Stomach (tissue), 4 donors: ENCODE results near the gene PPP4R2.

Experiments used
- CTCF ChIP-seq, 7 experiments: fragments of 450-650 bp in 4 of 7; fragments of 200-600 bp in 3 of 7; sonication (generic) in 3 of 7; IDR thresholded peaks; one replicate each; pipeline ENCODE4 v1.5.1; 2016 to 2019; ENCODE audit warnings: antibody characterized with exemption in 7 of 7, control low read depth in 2 of 7, mild to moderate bottlenecking in 1 of 7
- EP300 ChIP-seq: sonication (generic); formaldehyde crosslinking; IDR thresholded peaks from one replicate; pipeline ENCODE4 v1.6.1; 2017; ENCODE audit warnings: antibody characterized with exemption
- POLR2A ChIP-seq, 4 donors: fragments of 450-650 bp; IDR thresholded peaks; one replicate each; pipeline ENCODE4 v1.6.1; 2016; ENCODE audit warnings: antibody characterized with exemption in 4 of 4, control low read depth in 2 of 4, mild to moderate bottlenecking in 1 of 4, moderate library complexity in 1 of 4

DNA sequence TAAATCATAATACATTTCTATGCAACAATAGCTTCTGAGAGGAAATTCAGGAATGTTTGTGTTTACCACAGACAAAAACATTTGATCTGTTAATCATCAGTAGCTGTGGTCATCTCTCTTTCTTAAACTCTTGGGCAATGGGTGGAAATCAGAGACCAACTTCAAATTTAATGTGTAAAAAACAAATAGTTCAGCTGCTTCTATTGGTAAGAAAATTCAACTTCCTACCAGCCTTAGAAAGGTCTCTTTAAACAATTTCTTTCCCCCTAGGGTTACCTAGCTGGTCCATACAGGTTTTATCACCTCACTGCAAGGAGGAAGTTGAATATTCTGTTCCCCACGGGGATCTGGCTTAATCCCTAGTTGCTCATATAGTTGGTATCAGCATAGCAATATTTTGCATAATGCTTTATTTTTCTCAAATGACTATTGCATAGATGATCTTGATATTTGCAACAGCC, 20.3 kb upstream of the PPP4R2 start:
- no peak for TF ChIP-seq CTCF (IDR thresholded peaks at IDR 0.05)
- no peak for TF ChIP-seq POLR2A (IDR thresholded peaks at IDR 0.05)
- TF ChIP-seq EP300 = no peak
